Middle frontal gyrus (tissue), 1 donor: ENCODE measurements around the gene DNAH5.
A peak's percentile ranks its signal among the peaks of the same experiment; 100 is the strongest.
"Not testable (repeated sequence)": the region's sequence is repeated elsewhere in the genome, so short reads cannot be mapped to it uniquely, and the experiment has no call there.

Experiments
- DNase-seq: peaks from one replicate; pipeline ENCODE4 v3.0.0-alpha.2; 2015; ENCODE audit warnings: low spot score; ENCODE audit errors: extremely low spot score

The DNAH5 gene

DNA sequence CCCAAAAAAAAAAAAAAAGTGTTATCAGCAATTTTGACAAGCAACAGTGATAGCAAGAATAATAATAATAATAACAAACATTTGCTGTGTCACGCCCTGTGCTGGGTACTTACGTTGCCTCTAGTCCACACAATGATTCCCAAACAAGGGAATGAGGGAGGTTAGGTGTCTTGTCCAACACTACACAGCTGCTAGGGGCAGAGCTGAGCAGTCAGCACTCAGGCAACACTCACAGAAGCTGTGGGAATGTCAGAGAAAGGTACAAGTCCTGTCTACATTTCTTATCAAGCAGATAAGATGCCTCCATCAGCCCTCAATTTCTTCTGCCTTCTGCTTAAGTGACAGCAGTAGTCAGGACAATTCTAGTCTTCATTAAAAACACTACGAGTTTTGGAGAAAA, 111.0 kb downstream of the DNAH5 start:
- DNase-seq = no peak

- no peak for DNase-seq
Observed at GRCh38 chr5:13831351-13831750, 113.1 kb downstream of the DNAH5 start.

DNA sequence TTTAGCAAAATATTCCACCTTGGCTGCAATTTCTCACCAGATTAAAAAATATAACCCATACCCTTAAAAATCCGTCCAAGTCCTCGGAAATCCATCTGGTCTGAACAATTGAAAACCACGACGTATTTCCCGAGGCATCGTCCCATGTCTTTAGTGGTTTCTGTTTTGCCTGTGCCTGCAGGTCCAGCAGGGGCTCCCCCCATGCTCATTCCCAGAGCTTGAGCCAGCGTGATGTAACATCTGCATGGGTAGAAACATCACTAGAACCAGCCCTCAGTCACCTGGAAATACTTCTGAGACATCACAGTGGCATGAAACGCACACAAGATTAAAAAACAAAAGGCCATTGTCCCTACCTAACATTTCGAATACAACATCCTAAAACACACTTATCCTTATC, 114.0 kb downstream of the DNAH5 start:
- DNase-seq = no peak

- DNase-seq = no peak
Observed at GRCh38 chr5:13821366-13821765, 123.1 kb downstream of the DNAH5 start.

DNA sequence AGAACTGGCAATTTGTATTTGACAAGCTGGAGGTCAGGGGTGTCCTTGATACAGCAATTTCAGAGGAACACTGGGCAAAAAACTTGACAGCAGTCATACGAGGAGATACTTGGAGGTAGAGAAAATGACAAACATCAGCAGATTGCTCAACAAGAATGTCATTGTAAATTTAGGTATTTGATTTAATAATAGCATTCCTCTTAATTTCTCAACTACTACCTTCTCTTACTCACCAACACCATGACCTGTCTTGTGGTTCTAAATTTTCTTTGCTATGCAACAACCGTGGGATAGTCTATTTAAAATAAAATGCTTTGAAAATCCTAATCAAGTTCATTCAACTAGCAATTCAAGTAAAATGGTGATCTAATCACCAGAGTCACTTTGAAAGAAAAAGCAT, 128.4 kb downstream of the DNAH5 start:
- DNase-seq = no peak

DNA sequence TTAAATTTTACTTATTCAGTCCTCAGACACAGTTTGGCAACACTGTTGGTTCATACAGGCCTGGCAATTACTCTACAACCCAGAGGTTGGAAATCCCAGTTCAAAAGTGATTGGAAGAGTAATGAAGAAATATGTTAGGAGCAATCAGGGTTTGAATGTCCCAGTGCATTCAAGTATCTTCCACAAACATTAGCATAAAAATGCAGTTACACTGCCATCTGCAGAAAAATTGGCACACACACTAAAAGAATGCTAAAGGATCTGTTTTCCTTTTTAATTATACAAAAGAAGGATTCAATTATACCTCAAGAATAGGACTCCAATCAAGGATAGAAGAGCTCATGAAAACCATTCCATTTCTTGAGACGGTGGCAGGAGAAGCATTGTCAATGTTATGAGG, 130.2 kb downstream of the DNAH5 start:
- no peak for DNase-seq

DNA sequence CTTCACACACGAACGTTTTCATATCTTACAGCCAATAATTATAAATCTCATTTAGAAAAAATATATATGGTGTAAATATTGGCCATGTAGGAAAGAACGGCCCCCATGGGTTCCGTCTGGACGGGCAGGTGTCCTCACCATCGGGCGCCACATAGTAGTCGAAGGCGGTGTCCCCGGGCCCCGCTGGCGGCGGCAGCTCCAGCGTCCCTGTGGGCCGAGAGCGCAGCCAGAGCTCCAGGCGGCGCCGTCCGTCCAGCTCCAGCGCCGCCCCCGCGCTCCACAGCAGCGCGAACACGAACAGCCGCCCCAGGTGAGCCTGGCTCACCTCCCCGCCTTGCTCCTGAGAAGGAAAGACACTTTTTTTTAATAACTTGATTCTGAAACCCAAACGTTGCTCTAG, 134.6 kb downstream of the DNAH5 start:
- DNase-seq = no peak

GRCh38 chr5:13804336-13804735, 140.2 kb downstream of the DNAH5 start:
- DNase-seq = no peak

- not testable (repeated sequence) for DNase-seq
Observed at GRCh38 chr5:13798569-13798968, 145.9 kb downstream of the DNAH5 start.

GRCh38 chr5:13785781-13786415, 158.6 kb downstream of the DNAH5 start:
- no peak for DNase-seq

DNA sequence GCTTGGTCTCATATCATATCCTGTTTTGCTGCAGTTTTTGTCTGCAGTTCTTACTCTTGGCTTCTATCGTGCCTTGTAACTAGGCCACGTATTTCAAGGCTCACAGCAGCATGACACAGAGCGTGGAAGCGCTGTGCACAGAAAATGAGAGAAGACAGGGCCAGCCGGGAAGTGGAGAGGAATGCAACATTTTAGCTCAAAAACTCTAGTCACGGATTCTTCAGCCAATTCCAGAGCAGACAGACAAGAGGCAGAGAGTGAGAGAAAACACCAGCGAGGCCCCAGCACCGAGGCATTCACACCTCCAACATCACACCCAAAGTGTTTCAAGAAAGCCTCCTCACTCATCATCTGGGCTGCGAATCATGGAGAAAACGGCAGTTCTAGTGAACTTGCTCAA, 160.8 kb downstream of the DNAH5 start:
- peak; percentile 33 for DNase-seq

DNA sequence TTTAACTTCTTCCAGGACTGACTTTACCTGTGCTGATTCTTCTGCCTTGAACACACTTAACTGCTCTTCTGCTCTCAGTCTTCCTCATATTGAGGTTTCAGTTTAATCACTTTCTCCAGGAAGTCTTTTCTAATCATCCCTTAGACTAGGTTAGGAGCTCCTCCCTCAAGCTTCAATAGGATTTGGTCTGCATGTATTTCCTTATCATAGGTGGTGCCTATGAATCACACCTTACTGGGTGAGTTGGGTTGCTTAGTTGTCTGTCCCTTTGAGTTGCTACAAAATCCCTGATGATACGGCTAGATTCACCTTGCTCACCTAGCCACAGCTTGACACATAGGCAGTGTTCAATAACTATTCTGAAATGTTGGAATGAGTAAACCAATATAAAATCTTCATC, 164.4 kb downstream of the DNAH5 start:
- no peak for DNase-seq

DNA sequence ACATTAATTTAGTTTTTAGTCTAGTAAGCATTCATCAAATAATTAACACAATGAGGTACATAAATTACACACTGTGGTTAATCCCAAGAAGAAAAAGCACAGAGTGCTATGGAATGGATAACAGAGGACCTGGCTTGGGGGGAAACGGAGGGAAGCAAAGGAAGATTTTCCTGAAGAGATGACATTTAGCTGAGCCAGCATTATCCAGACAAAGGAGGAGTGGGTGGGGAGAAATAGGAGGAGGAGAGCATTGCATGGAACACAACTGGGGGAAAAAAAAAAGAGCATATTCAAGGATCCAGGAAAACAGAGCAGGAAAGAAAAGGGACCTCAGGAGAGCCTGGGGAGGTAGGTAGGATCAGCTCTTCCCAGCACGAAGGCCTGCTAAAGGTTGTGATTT, 170.8 kb downstream of the DNAH5 start:
- no peak for DNase-seq

DNA sequence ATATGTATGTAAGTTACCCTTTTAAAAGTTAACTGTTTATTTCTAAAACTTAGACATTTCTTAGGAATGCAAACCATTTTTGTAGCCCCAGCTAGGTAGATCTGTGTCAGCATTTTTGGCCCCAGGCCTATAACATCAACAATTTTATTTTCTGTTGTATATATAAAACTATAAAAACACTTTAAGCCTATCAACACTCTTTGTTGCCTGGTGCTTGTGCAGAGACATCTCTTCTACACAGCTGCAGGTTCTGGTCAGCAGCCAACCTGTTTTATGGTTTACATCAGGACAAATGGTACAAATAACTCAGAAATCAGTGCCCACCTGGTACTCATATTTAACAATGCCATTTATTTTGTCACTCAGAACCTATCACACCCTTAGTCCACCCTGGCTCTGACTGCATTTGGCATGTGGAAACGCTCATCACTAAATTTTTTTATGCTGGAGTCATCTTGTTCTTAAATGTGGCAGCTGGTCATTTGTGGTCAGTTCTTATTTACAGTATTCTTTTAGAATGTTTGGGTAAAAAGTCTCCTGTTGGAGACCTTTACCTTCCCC, 173.4 kb downstream of the DNAH5 start:
- no peak for DNase-seq

DNA sequence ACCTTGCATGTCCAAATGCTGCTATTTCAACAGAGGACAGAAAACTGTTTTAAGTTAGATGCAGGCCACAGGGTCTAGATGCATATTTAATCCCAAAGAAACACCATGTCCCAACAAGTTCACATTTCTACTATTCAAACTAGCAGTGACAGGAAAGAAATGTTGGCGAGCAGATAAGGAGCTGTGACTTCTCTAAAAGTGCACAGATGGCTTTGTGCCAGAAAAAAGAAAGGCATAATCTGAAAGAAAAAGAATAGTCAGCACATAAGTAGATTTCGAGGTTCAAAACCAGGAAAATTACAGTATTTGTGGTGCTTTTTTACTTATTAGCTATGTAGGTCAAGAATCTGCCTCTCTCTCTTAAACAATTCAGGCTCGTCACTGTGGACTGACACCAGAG, 178.3 kb downstream of the DNAH5 start:
- no peak for DNase-seq

GRCh38 chr5:13763719-13764118, 180.8 kb downstream of the DNAH5 start:
- DNase-seq = no peak

GRCh38 chr5:13749766-13750165, 194.7 kb downstream of the DNAH5 start:
- DNase-seq = no peak

DNA sequence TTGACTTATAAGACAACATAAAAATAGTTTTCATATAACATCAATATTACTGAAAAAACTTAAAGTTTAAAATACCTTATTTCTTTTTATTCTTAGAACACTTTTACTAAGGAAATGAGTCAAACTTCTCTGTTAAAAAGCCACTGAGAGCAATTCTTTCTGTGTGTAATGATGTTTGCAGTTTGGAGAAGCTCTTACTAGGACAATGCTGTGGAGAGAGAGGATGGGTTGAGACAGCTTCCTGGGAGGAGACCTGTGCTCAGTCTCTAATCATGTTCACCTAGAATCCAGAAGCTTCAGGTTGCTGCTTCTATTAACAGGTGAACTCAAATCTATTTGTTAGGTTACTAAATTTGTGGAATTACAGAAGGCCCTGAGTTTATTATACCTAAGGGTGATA, 198.5 kb downstream of the DNAH5 start:
- DNase-seq = no peak

- no peak for DNase-seq
Observed at GRCh38 chr5:13745508-13745907, 199.0 kb downstream of the DNAH5 start.

GRCh38 chr5:13740471-13740870, 204.0 kb downstream of the DNAH5 start:
- no peak for DNase-seq

DNA sequence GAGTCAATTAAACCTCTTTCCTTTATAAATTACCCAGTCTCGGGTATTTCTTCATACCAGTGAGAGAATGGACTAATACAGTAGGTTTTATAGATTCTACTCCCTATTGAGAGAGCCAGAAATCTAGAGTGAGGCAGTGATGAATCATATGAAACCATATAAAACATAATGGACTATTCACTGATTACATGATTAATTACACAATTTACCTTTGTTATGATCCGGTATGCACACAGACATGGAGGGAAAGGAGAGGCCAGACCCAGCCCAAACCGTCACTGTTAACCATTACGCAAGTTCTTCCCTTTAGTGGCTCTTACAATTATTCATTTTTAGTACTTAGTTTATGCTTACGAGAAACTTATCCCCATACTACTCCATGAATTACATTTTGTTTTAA, 205.0 kb downstream of the DNAH5 start:
- no peak for DNase-seq

DNA sequence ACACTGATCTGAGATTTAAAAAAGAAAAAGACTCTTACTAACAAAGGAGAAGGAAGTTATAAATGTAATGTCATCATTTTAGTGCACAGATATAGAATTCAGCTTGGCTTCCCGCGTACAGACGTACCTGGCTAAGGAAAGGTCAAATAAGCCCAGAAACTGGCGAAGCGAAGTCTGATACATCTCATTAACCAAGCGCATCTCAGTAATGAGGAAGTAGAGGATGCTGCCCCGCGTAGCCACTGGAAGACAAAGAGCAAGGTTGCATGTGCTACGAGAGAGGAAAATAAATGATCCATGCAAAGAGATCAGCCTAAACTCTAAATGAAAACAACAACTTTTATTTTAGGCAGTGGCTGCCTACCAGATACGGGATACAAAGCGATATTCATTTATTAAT, 208.8 kb downstream of the DNAH5 start:
- DNase-seq = no peak

DNA sequence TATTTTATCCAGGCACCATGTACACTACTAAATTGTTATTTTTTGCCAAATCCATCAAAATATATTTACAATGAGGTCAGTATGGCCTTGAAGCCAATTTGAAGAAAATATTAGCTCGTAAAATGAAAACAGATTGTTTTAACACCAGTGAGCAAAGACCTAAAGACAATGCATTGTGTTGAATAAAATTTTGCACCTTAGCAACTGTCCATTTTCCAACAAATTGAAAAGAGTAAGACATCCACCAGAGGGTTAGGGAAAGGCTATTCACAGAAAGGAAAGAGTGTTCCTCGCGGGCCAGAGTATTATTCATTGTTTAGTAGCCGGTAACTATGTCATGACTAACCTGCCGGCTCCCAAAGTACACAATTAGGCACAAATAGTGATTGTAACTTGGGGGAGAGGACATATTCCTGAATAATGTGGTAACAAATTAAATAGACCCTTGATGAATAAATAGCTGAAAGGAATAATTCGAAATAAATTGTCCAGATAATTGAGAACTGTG, 213.3 kb downstream of the DNAH5 start:
- DNase-seq = no peak
